PFSK-1 (cell line): ENCODE data around the gene ARTN. TPM values are rescaled to one million over a fixed set of nuclear protein-coding genes. Genes with fewer than 3 reads are reported as not detected.

ENCODE experiments used
- FOXP2 ChIP-seq: optimal IDR thresholded peaks from 2 replicates; pipeline ENCODE3; 2011; ENCODE audit warnings: borderline replicate concordance, control low read depth, inconsistent platforms; ENCODE audit not compliant: insufficient read depth; ENCODE audit errors: extremely low read length, extremely low read depth
- POLR2AphosphoS5 ChIP-seq: IDR thresholded peaks from 2 replicates; pipeline ENCODE4 v1.6.1; 2012; ENCODE audit warnings: low read depth, mild to moderate bottlenecking, control low read depth, low read length, moderate library complexity
- REST ChIP-seq, 2 experiments: IDR thresholded peaks; 2 replicates each; pipeline versions ENCODE4 v1.6.1 to v1.8.0; 2011 to 2012; ENCODE audit warnings: low read depth in 2 of 2, low read length in 2 of 2, control low read depth in 1 of 2, inconsistent platforms in 1 of 2, mild to moderate bottlenecking in 1 of 2, moderate library complexity in 1 of 2; ENCODE audit not compliant: insufficient read depth in 1 of 2
- SIN3A ChIP-seq: IDR thresholded peaks from 2 replicates; pipeline ENCODE4 v1.6.1; 2012; ENCODE audit warnings: mild to moderate bottlenecking, low read length, moderate library complexity, borderline replicate concordance; ENCODE audit not compliant: insufficient read depth
- TAF1 ChIP-seq: IDR thresholded peaks from 2 replicates; pipeline ENCODE4 v1.6.1; 2012; ENCODE audit warnings: low read length, control low read depth, borderline replicate concordance; ENCODE audit not compliant: insufficient read depth
- polyA plus RNA-seq: library from polyadenylated mRNA; unstranded; fragments of >200 nt; gene quantifications from one replicate; pipeline ENCODE4 v1.2.1, GENCODE V29; 2012; ENCODE audit warnings: low read depth, missing spikeins; ENCODE audit not compliant: insufficient read length

The ARTN gene
- 0.68 TPM for polyA plus RNA-seq

GRCh38 chr1:43933386-43934100 is at the start of gene ARTN:
ARTN (plus strand) TSS chr1:43933801; CDS start chr1:43935657, 1,856 bp downstream.
- TF ChIP-seq FOXP2 (no peak), TAF1 (no peak), POLR2AphosphoS5 (no peak), REST (IDR thresholded peaks at IDR 0.05; ENCODE audit: insufficient read depth in 1 of 2, low read depth in 2 of 2, low read length in 2 of 2) (no peak), SIN3A (no peak)

- TF ChIP-seq FOXP2 (no peak), TAF1 (no peak), SIN3A (no peak), REST (IDR thresholded peaks at IDR 0.05; ENCODE audit: insufficient read depth in 1 of 2, low read depth in 2 of 2, low read length in 2 of 2) (no peak), POLR2AphosphoS5 (no peak)
These were observed 48.3 kb upstream of the ARTN start for GRCh38 chr1:43885279-43885801.

GRCh38 chr1:43887748-43888147 is 45.9 kb upstream of the ARTN start:
- TF ChIP-seq REST (IDR thresholded peaks at IDR 0.05; ENCODE audit: insufficient read depth in 1 of 2, low read depth in 2 of 2, low read length in 2 of 2) (no peak), FOXP2 (no peak), POLR2AphosphoS5 (no peak), SIN3A (no peak), TAF1 (no peak)

GRCh38 chr1:43890815-43891214 is 42.8 kb upstream of the ARTN start:
- no peak for TF ChIP-seq TAF1
- no peak for TF ChIP-seq POLR2AphosphoS5
- no peak for TF ChIP-seq FOXP2
- no peak for TF ChIP-seq SIN3A
- TF ChIP-seq REST (IDR thresholded peaks at IDR 0.05; ENCODE audit: insufficient read depth in 1 of 2, low read depth in 2 of 2, low read length in 2 of 2): no peak
